A673 (cell line): Measurements from ENCODE around the gene ZC3H7B. TPM values are rescaled to one million over a fixed set of nuclear protein-coding genes. Genes with fewer than 3 reads are reported as not detected.

Source experiments
- BruUV-seq: library from RNA; stranded (reverse); fragments of 400-500 nt; replicated peaks from 2 replicates; lab custom pipeline; 2021; lab: Mats Ljungman, UMichigan
- CTCF ChIA-PET: fragments of 300-600 bp; sonication (Branson Sonifier 250); formaldehyde crosslinking; loops from one replicate; lab custom pipeline; 2022; ENCODE audit warnings: antibody characterized with exemption; lab: Charles Lee
- POLR2A ChIA-PET: fragments of 300-600 bp; sonication (Branson Sonifier 250); formaldehyde crosslinking; loops from one replicate; lab custom pipeline; 2022; ENCODE audit warnings: antibody characterized with exemption; ENCODE audit not compliant: low non-redundant PET; lab: Charles Lee
- DNase-seq: peaks from one replicate; pipeline ENCODE4 v3.0.0-alpha.2; 2015; ENCODE audit warnings: low spot score
- H3K27ac ChIP-seq: fragments of 200-600 bp; sonication (generic); 2 replicates; pipeline ENCODE4 v1.5.1; 2016; ENCODE audit warnings: mixed run types, low read depth, mild to moderate bottlenecking, mixed read lengths, antibody characterized with exemption, low read length; ENCODE audit not compliant: poor library complexity, severe bottlenecking
- H3K27me3 ChIP-seq: fragments of 200-600 bp; sonication (generic); replicated peaks from 2 replicates; pipeline ENCODE4 v1.6.1; 2017; ENCODE audit warnings: mixed run types, low read depth, mild to moderate bottlenecking, mixed read lengths, antibody characterized with exemption, low read length; ENCODE audit not compliant: insufficient read depth, poor library complexity
- H3K36me3 ChIP-seq: fragments of 200-600 bp; sonication (generic); 2 replicates; pipeline ENCODE4 v1.6.1; 2016; ENCODE audit warnings: mixed run types, mild to moderate bottlenecking, mixed read lengths, antibody characterized with exemption, low read length; ENCODE audit not compliant: insufficient read depth, poor library complexity, severe bottlenecking
- H3K4me1 ChIP-seq: fragments of 200-600 bp; sonication (generic); 2 replicates; pipeline ENCODE4 v1.6.1; 2017; ENCODE audit warnings: mixed run types, mild to moderate bottlenecking, mixed read lengths, antibody characterized with exemption, low read length; ENCODE audit not compliant: insufficient read depth, poor library complexity, severe bottlenecking
- H3K4me3 ChIP-seq: fragments of 200-600 bp; sonication (generic); 2 replicates; pipeline ENCODE4 v1.5.1; 2016; ENCODE audit warnings: low read depth, mixed run types, mild to moderate bottlenecking, mixed read lengths, low read length; ENCODE audit not compliant: poor library complexity, severe bottlenecking
- H3K9me3 ChIP-seq: fragments of 200-600 bp; sonication (generic); 2 replicates; pipeline ENCODE4 v1.6.1; 2016; ENCODE audit warnings: mixed run types, low read depth, mild to moderate bottlenecking, mixed read lengths, antibody characterized with exemption, low read length; ENCODE audit not compliant: poor library complexity, severe bottlenecking
- CTCF ChIP-seq: fragments of 300-800, 200-600 bp; sonication (generic); conservative IDR thresholded peaks from 2 replicates; pipeline ENCODE4 v1.5.1; 2017; ENCODE audit warnings: low read depth, mild to moderate bottlenecking, antibody characterized with exemption, low read length, moderate library complexity, mixed read lengths
- EZH2 ChIP-seq: fragments of 200-600 bp; sonication (generic); IDR thresholded peaks from 2 replicates; pipeline ENCODE4 v1.6.1; 2017; ENCODE audit warnings: borderline replicate concordance, low read depth, mild to moderate bottlenecking, mixed read lengths, antibody characterized with exemption, low read length; ENCODE audit not compliant: poor library complexity, severe bottlenecking
- intact Hi-C: fragments of 100-400 bp; cut with micrococcal nuclease; formaldehyde crosslinking; loops from one replicate; pipeline ENCODE4 v1.10.0; 2022; ENCODE audit not compliant: unreplicated experiment
- total RNA-seq: library from RNA; stranded (reverse); gene quantifications from 2 replicates; pipeline ENCODE4 v1.2.3, GENCODE V29; 2021

Gene ZC3H7B
- total RNA-seq, 1 experiment from 2014 or later: 90.4 TPM

GRCh38 chr22:41340357-41340756, 39.0 kb downstream of the ZC3H7B start:
- no peaks in the 10 kb centered on the region for H3K4me1 ChIP-seq
- TF ChIP-seq CTCF (no peak), EZH2 (no peak)
- H3K9me3 ChIP-seq: no peaks in the 10 kb centered on the region
- H3K4me3 ChIP-seq: no peak overlapping the region
- POLR2A ChIA-PET: no interaction called here
- BruUV-seq: no TSS peak
- no peak for DNase-seq
- intact Hi-C loops: no loop called here
- CTCF ChIA-PET: no interaction called here
- H3K27me3 ChIP-seq: no peaks in the 10 kb centered on the region
- H3K36me3 ChIP-seq: peaks cover 23% of the 10 kb centered on the region
- H3K27ac ChIP-seq: no peak overlapping the region

- H3K27me3 ChIP-seq: no peaks in the 10 kb centered on the region
- H3K36me3 ChIP-seq: peaks cover 29% of the 10 kb centered on the region
These were observed 39.7 kb downstream of the ZC3H7B start for GRCh38 chr22:41341012-41341411.

GRCh38 chr22:41341990-41342389, 40.7 kb downstream of the ZC3H7B start:
- H3K4me3 ChIP-seq: no peak overlapping the region
- H3K36me3 ChIP-seq: peaks cover 35% of the 10 kb centered on the region
- H3K9me3 ChIP-seq: no peaks in the 10 kb centered on the region
- intact Hi-C loops: no loop called here
- DNase-seq: no peak
- no peaks in the 10 kb centered on the region for H3K27me3 ChIP-seq
- ChIA-PET CTCF (no interaction called here), POLR2A (no interaction called here)
- TF ChIP-seq CTCF (no peak), EZH2 (no peak)
- no peak overlapping the region for H3K27ac ChIP-seq
- no peaks in the 10 kb centered on the region for H3K4me1 ChIP-seq
- BruUV-seq: no TSS peak

More at GRCh38 chr22:41341012-41341411, 39.7 kb downstream of the ZC3H7B start:
- ChIA-PET POLR2A (no interaction called here), CTCF (no interaction called here)
- BruUV-seq: no TSS peak
- Histone ChIP-seq H3K4me3 (no peak overlapping the region), H3K27ac (no peak overlapping the region), H3K4me1 (no peaks in the 10 kb centered on the region), H3K9me3 (no peaks in the 10 kb centered on the region)
- DNase-seq: no peak
- TF ChIP-seq CTCF: no peak
- TF ChIP-seq EZH2: no peak
- intact Hi-C loops: no loop called here
